ENCODE results near the gene NAXD. TPM values are rescaled to one million over a fixed set of nuclear protein-coding genes. Genes with fewer than 3 reads are reported as not detected.

NAXD gene
- total RNA-seq, 1 experiment from 2014 or later: 18.7 TPM

DNA sequence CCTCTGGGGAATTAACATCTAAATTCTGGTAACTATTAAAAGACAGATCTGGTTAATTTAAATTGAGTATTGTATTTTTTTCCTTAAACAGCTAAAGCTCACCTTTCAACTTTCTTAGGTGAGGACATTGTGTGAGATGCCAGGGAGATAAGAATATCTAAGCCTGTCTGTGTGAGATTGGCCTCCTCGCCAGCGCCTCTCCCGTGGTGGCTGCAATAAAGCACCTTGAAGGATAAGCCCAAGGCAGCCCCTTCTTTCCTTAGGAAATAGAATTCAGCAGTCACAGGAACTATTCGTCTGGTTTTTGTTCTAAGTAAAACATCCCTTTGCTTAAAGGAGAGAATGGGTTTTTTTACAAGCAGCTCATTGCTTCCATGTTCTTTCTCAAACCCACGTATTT lies 24.6 kb downstream of the NAXD start:
- ATAC-seq (no peak), DNase-seq (no peak)
- intact Hi-C loops (cut with micrococcal nuclease): no loop called here
- H3K27ac ChIP-seq (ENCODE audit: low read length): no peak overlapping the region
- TF ChIP-seq EZH2 (IDR thresholded peaks at IDR 0.05; ENCODE audit: low read length, unreplicated experiment) (no peak), EZH2phosphoT487 (IDR thresholded peaks at IDR 0.05; ENCODE audit: borderline replicate concordance, low read length) (no peak)
- no peaks in the 10 kb centered on the region for H4K20me1 ChIP-seq (ENCODE audit: low read length)
- ChIA-PET CTCF (no interaction called here), POLR2A (ENCODE audit: unreplicated experiment) (no interaction called here)
- no peaks in the 10 kb centered on the region for H3F3A ChIP-seq (ENCODE audit: low read length, unreplicated experiment)
- H3K4me2 ChIP-seq (ENCODE audit: low read length): no peak overlapping the region
- no peak overlapping the region for H2AFZ ChIP-seq (ENCODE audit: low read length)
- H3K4me3 ChIP-seq (ENCODE audit: low read length): no peak overlapping the region
- H3K9me3 ChIP-seq (ENCODE audit: low read length): no peaks in the 10 kb centered on the region
- H3K27me3 ChIP-seq (ENCODE audit: low read length): no peaks in the 10 kb centered on the region
- H3K4me1 ChIP-seq (ENCODE audit: insufficient read depth, low read length): no peaks in the 10 kb centered on the region
- no peak overlapping the region for H3K9ac ChIP-seq (ENCODE audit: low read length)
- no TSS peak for BruUV-seq (replicated peaks)
- peaks cover 14% of the 10 kb centered on the region for H3K36me3 ChIP-seq (ENCODE audit: low read depth, low read length)
- H3K79me2 ChIP-seq (ENCODE audit: low read length): no peaks in the 10 kb centered on the region
- no peaks in the 10 kb centered on the region for H3K9me2 ChIP-seq (replicated peaks; ENCODE audit: low read length)

DNA sequence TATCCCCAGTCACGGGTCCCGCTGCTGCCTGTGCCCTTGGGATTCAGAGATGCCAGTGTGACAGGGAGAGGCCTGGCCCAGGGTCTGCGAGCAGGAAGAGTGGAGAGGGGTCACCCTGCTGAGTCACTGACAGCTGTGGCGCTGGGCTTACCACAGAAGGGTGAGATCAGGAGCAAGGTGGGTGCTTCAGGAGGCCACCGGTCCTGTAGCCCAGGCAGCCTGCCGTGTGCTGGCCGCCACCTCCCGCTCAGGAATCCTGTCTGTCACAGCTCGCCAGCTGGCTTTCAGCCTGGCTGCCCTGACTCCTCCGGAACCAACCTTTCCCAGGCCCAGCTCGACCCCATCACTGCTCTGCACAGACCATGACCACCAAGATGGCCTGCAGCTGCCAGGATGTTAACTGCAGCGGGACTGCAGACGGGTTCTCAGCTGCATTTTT lies 25.3 kb downstream of the NAXD start:
- H3K9ac ChIP-seq (ENCODE audit: low read length): no peak overlapping the region
- H3K4me1 ChIP-seq (ENCODE audit: insufficient read depth, low read length): no peaks in the 10 kb centered on the region
- BruUV-seq (replicated peaks): no TSS peak
- no peak overlapping the region for H3K4me3 ChIP-seq (ENCODE audit: low read length)
- DNase-seq: no peak
- H3K9me3 ChIP-seq (ENCODE audit: low read length): no peaks in the 10 kb centered on the region
- no peaks in the 10 kb centered on the region for H3F3A ChIP-seq (ENCODE audit: low read length, unreplicated experiment)
- intact Hi-C loops (cut with micrococcal nuclease): no loop called here
- H3K36me3 ChIP-seq (ENCODE audit: low read depth, low read length): peaks cover 14% of the 10 kb centered on the region
- H3K27me3 ChIP-seq (ENCODE audit: low read length): no peaks in the 10 kb centered on the region
- no peaks in the 10 kb centered on the region for H4K20me1 ChIP-seq (ENCODE audit: low read length)
- no peak overlapping the region for H2AFZ ChIP-seq (ENCODE audit: low read length)
- no peaks in the 10 kb centered on the region for H3K79me2 ChIP-seq (ENCODE audit: low read length)
- H3K4me2 ChIP-seq (ENCODE audit: low read length): no peak overlapping the region
- POLR2A ChIA-PET (ENCODE audit: unreplicated experiment): no interaction called here
- H3K27ac ChIP-seq (ENCODE audit: low read length): no peak overlapping the region
- ATAC-seq: no peak
- no peaks in the 10 kb centered on the region for H3K9me2 ChIP-seq (replicated peaks; ENCODE audit: low read length)
- no peak for TF ChIP-seq EZH2 (IDR thresholded peaks at IDR 0.05; ENCODE audit: low read length, unreplicated experiment)
- TF ChIP-seq, protein P1, sequence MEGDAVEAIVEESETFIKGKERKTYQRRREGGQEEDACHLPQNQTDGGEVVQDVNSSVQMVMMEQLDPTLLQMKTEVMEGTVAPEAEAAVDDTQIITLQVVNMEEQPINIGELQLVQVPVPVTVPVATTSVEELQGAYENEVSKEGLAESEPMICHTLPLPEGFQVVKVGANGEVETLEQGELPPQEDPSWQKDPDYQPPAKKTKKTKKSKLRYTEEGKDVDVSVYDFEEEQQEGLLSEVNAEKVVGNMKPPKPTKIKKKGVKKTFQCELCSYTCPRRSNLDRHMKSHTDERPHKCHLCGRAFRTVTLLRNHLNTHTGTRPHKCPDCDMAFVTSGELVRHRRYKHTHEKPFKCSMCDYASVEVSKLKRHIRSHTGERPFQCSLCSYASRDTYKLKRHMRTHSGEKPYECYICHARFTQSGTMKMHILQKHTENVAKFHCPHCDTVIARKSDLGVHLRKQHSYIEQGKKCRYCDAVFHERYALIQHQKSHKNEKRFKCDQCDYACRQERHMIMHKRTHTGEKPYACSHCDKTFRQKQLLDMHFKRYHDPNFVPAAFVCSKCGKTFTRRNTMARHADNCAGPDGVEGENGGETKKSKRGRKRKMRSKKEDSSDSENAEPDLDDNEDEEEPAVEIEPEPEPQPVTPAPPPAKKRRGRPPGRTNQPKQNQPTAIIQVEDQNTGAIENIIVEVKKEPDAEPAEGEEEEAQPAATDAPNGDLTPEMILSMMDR (conservative IDR thresholded peaks at IDR 0.05; ENCODE audit: low read depth, low read length): no peak
- no peak for TF ChIP-seq EZH2phosphoT487 (IDR thresholded peaks at IDR 0.05; ENCODE audit: borderline replicate concordance, low read length)
- CTCF ChIA-PET: no interaction called here

DNA sequence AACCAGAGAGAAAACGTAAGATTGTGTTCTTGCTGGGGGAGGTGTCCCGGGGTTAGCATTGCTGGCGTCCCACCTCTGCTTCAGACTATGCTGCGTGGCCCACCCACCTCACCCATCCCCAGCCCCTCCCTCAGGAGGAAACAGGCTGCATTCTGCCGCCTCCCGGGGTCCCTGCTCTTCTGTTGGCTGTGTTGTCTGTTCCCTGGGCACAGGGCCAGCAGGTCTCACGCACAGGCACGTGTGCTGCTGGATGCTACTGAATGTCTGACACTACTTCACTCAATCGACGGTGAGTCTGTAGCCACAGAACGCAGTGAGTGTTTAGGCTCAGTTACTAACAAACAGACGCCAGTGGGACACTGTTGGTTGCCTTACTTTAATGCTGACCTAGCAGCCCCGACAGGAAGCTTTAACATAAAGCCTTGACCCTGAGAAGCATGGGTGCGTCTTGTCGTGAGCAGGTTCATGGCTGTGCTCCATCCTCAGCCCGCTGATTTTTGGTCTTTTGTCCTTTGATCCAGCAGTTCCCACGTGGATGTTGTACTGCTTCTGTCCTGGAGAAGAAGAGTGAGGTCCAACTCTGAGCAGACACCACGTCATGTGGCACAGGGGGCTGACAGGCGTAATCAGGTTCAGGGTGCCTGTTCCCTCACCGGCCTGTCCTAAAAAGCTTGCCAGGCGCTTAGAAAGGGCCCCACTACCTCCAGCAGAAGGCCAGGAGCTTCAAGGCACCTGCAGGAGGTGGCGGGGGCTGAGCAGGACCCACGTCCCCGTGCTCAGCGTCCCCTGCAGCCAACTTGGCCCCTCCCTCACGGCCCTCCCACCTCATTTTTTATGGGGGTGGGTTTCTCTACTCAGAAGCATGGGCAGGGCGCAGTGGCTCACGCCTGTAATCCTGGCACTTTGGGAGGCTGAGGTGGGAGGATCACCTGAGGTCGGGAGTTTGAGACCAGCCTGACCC lies 26.0 kb downstream of the NAXD start:
- no peak overlapping the region for H2AFZ ChIP-seq (ENCODE audit: low read length)
- peaks cover 7% of the 10 kb centered on the region; the same call in 1 of the 2 replicates for H3K36me3 ChIP-seq (ENCODE audit: low read depth, low read length)
- ChIA-PET CTCF (no interaction called here), POLR2A (ENCODE audit: unreplicated experiment) (no interaction called here)
- no peaks in the 10 kb centered on the region for H3K79me2 ChIP-seq (ENCODE audit: low read length)
- ATAC-seq (no peak), DNase-seq (no peak)
- no peak overlapping the region for H3K4me3 ChIP-seq (ENCODE audit: low read length)
- no peak overlapping the region for H3K27ac ChIP-seq (ENCODE audit: low read length)
- no peaks in the 10 kb centered on the region for H4K20me1 ChIP-seq (ENCODE audit: low read length)
- TF ChIP-seq, protein P1 (conservative IDR thresholded peaks at IDR 0.05; ENCODE audit: low read depth, low read length): no peak
- no peak for TF ChIP-seq EZH2phosphoT487 (IDR thresholded peaks at IDR 0.05; ENCODE audit: borderline replicate concordance, low read length)
- no peak for TF ChIP-seq EZH2 (IDR thresholded peaks at IDR 0.05; ENCODE audit: low read length, unreplicated experiment)
- H3K27me3 ChIP-seq (ENCODE audit: low read length): no peaks in the 10 kb centered on the region
- H3K9me2 ChIP-seq (replicated peaks; ENCODE audit: low read length): no peaks in the 10 kb centered on the region
- BruUV-seq (replicated peaks): no TSS peak
- no peak overlapping the region for H3K4me2 ChIP-seq (ENCODE audit: low read length)
- no peaks in the 10 kb centered on the region for H3K4me1 ChIP-seq (ENCODE audit: insufficient read depth, low read length)
- H3K9me3 ChIP-seq (ENCODE audit: low read length): no peaks in the 10 kb centered on the region
- no peaks in the 10 kb centered on the region for H3F3A ChIP-seq (ENCODE audit: low read length, unreplicated experiment)
- H3K9ac ChIP-seq (ENCODE audit: low read length): no peak overlapping the region
- intact Hi-C loops (cut with micrococcal nuclease): no loop called here
